LoVo (cell line): ENCODE results near the gene PRSS2.

Source experiments
- DNase-seq: peaks from one replicate; pipeline ENCODE4 v3.0.0-alpha.2; 2016; ENCODE audit warnings: low spot score

PRSS2 gene

DNA sequence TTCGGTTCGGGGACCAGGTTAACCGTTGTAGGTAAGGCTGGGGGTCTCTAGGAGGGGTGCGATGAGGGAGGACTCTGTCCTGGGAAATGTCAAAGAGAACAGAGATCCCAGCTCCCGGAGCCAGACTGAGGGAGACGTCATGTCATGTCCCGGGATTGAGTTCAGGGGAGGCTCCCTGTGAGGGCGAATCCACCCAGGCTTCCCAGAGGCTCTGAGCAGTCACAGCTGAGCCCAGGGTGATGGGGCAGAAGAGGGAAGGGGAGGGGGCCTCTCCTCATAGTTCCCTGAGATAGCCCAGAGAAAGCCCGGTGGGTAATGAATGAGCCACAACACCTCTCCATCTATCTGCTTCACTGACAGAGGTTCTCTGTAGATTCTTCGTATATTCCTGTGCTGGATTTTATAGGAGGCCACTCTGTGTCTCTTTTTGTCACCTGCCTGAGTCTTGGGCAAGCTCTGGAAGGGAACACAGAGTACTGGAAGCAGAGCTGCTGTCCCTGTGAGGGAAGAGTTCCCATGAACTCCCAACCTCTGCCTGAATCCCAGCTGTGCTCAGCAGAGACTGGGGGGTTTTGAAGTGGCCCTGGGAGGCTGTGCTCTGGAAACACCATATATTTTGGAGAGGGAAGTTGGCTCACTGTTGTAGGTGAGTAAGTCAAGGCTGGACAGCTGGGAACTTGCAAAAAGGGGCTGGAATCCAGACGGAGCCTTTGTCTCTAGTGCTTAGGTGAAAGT, 16.4 kb downstream of the PRSS2 start:
- DNase-seq: no peak

DNA sequence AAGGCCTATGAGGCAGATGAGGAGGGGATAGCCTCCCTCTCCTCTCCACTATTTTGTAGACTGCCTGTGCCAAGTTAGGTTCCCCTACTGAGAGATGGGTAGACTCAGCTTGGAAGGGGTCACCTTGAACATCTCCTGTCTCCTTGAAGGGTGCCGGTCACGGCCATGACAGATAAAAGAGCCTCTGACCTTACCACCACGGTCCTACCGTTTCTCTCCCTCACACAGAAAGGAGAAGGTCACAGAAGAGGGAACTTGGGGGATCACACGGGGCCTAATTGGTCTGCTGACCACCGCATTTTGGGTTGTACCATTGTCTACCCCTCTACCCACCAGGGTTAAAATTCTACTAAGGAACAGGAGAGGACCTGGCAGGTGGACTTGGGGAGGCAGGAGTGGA, 17.0 kb downstream of the PRSS2 start:
- no peak for DNase-seq

DNA sequence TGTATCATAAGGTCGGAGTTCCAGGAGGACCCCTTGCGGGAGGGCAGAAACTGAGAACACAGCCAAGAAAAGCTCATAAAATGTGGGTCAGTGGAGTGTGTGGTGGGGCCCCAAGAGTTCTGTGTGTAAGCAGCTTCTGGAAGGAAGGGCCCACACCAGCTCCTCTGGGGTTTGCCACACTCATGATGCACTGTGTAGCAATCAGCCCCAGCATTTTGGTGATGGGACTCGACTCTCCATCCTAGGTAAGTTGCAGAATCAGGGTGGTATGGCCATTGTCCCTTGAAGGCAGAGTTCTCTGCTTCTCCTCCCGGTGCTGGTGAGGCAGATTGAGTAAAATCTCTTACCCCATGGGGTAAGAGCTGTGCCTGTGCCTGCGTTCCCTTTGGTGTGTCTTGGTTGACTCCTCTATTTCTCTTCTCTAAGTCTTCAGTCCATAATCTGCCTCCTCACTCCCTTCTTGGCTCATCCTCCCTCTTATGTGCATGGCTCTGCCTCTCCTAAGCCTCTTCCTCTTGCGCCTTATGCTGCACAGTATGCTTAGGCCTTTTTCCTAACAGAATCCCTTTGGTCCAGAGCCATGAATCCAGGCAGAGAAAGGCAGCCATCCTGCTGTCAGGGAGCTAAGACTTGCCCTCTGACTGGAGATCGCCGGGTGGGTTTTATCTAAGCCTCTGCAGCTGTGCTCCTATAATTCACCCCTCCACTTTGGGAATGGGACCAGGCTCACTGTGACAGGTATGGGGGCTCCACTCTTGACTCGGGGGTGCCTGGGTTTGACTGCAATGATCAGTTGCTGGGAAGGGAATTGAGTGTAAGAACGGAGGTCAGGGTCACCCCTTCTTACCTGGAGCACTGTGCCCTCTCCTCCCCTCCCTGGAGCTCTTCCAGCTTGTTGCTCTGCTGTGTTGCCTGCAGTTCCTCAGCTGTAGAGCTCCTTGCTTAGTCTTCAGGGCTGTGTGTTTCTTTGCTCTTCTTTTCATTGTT, 17.8 kb downstream of the PRSS2 start:
- DNase-seq: no peak

DNA sequence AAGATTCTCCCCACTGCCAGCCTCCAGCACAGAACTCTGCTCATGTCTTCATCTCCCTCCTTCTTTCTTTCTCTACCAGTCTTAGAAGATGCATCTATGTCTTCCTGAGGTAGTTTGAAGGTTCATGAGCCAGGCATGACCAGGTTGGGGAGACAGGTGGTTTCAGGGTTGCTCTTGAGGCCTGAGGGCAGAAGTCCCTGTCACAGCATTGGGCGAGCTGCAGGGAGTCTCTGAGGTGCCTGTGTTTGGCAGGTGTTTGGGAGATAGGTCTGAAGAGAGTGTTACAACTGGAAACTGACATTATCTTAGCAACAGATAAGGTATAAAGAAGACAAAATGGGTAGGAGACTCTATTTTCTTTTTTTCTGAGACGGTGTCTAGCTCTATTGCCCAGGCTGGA, 18.7 kb downstream of the PRSS2 start:
- no peak for DNase-seq

DNA sequence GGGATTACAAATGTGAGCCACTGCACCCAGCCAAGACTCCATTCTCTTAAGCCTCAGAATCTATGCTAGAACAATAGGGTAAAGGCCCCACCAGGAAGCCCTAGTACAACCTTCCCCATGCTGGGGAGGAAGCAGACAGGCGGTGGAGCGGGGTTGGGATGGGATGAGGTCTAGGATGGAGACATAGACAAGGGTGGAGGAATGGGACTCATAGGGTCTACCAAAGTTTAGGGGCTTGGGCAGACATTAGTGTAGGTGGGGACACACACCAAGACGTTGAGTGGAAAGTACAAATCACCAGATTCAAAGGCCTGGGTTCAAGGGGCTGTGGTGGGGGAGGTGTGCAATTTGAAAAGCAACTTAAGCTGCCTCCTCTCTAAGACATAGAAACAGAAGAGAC, 19.3 kb downstream of the PRSS2 start:
- no peak for DNase-seq

DNA sequence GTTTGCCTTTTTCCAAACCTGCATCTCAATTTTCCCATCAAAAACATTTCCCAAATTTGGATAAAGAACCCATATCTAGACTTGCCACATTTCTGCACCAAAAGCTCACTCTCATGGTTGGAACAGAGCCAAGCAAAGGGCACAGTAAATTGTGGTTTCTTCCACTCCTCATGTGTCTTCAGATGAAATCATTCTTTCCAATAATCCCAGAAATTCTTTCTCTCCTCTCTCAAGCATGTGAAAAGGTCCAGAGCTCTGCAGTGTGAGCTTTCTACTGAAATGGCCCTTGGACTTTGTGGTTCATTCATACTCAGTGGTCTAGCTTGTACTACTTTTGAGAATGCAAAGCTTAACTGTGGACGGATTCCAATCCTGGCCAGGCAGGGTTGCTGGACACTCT, 19.8 kb downstream of the PRSS2 start:
- DNase-seq: no peak

DNA sequence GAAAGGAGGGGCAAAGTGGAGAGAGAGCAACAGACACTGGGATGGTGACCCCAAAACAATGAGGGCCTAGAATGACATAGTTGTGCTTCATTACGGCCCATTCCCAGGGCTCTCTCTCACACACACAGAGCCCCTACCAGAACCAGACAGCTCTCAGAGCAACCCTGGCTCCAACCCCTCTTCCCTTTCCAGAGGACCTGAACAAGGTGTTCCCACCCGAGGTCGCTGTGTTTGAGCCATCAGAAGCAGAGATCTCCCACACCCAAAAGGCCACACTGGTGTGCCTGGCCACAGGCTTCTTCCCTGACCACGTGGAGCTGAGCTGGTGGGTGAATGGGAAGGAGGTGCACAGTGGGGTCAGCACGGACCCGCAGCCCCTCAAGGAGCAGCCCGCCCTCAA, 20.7 kb downstream of the PRSS2 start:
- no peak for DNase-seq

DNA sequence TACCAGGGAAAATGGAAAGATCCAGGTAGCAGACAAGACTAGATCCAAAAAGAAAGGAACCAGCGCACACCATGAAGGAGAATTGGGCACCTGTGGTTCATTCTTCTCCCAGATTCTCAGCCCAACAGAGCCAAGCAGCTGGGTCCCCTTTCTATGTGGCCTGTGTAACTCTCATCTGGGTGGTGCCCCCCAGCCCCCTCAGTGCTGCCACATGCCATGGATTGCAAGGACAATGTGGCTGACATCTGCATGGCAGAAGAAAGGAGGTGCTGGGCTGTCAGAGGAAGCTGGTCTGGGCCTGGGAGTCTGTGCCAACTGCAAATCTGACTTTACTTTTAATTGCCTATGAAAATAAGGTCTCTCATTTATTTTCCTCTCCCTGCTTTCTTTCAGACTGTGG, 21.4 kb downstream of the PRSS2 start:
- DNase-seq: no peak

DNA sequence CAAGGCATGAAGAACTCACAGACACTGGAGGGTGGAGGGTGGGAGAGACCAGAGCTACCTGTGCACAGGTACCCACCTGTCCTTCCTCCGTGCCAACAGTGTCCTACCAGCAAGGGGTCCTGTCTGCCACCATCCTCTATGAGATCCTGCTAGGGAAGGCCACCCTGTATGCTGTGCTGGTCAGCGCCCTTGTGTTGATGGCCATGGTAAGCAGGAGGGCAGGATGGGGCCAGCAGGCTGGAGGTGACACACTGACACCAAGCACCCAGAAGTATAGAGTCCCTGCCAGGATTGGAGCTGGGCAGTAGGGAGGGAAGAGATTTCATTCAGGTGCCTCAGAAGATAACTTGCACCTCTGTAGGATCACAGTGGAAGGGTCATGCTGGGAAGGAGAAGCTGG, 21.8 kb downstream of the PRSS2 start:
- no peak for DNase-seq

DNA sequence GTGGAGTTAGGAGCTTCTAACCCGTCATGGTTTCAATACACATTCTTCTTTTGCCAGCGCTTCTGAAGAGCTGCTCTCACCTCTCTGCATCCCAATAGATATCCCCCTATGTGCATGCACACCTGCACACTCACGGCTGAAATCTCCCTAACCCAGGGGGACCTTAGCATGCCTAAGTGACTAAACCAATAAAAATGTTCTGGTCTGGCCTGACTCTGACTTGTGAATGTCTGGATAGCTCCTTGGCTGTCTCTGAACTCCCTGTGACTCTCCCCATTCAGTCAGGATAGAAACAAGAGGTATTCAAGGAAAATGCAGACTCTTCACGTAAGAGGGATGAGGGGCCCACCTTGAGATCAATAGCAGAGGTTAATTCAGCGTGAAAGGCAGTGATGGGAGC, 22.4 kb downstream of the PRSS2 start:
- DNase-seq: no peak

DNA sequence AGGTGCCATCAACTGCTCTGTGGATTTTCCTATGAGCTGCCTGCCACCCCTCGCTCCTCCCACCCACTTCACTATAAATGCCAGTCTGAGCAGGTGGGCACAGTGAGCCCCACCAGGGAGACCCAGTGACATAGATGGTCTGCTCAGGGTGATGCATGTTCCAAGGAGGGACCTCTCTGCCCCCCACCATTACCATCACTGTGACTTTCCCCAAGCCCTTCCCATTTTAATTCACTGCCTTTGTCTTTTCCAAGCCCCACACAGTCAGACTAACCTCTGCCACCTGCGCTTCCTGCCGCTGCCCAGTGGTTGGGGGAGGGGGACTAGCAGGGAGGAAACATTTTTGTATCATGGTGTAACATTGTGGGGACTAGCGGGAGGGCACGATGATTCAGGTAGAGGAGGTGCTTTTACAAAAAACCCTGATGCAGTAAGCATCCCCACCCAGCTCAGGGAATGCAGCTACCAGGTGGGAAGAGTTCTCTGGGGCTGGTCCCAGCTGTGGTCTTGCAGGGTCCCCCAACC, 24.6 kb downstream of the PRSS2 start:
- no peak for DNase-seq

DNA sequence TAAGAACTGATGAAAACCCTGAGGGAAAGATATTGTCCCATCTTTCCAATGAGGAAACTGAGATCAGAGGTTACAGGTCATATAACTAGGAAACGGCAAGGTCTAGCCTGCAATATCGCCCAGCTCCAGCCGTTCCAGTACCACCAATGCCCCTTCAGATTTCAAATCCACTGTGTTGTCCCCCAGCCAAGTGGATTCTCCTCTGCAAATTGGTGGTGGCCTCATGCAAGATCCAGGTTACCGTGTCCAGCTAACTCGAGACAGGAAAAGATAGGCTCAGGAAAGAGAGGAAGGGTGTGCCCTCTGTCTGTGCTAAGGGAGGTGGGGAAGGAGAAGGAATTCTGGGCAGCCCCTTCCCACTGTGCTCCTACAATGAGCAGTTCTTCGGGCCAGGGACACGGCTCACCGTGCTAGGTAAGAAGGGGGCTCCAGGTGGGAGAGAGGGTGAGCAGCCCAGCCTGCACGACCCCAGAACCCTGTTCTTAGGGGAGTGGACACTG, 25.3 kb downstream of the PRSS2 start:
- no peak for DNase-seq

DNA sequence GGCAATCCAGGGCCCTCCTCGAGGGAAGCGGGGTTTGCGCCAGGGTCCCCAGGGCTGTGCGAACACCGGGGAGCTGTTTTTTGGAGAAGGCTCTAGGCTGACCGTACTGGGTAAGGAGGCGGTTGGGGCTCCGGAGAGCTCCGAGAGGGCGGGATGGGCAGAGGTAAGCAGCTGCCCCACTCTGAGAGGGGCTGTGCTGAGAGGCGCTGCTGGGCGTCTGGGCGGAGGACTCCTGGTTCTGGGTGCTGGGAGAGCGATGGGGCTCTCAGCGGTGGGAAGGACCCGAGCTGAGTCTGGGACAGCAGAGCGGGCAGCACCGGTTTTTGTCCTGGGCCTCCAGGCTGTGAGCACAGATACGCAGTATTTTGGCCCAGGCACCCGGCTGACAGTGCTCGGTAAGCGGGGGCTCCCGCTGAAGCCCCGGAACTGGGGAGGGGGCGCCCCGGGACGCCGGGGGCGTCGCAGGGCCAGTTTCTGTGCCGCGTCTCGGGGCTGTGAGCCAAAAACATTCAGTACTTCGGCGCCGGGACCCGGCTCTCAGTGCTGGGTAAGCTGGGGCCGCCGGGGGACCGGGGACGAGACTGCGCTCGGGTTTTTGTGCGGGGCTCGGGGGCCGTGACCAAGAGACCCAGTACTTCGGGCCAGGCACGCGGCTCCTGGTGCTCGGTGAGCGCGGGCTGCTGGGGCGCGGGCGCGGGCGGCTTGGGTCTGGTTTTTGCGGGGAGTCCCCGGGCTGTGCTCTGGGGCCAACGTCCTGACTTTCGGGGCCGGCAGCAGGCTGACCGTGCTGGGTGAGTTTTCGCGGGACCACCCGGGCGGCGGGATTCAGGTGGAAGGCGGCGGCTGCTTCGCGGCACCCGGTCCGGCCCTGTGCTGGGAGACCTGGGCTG, 26.0 kb downstream of the PRSS2 start:
- no peak for DNase-seq

DNA sequence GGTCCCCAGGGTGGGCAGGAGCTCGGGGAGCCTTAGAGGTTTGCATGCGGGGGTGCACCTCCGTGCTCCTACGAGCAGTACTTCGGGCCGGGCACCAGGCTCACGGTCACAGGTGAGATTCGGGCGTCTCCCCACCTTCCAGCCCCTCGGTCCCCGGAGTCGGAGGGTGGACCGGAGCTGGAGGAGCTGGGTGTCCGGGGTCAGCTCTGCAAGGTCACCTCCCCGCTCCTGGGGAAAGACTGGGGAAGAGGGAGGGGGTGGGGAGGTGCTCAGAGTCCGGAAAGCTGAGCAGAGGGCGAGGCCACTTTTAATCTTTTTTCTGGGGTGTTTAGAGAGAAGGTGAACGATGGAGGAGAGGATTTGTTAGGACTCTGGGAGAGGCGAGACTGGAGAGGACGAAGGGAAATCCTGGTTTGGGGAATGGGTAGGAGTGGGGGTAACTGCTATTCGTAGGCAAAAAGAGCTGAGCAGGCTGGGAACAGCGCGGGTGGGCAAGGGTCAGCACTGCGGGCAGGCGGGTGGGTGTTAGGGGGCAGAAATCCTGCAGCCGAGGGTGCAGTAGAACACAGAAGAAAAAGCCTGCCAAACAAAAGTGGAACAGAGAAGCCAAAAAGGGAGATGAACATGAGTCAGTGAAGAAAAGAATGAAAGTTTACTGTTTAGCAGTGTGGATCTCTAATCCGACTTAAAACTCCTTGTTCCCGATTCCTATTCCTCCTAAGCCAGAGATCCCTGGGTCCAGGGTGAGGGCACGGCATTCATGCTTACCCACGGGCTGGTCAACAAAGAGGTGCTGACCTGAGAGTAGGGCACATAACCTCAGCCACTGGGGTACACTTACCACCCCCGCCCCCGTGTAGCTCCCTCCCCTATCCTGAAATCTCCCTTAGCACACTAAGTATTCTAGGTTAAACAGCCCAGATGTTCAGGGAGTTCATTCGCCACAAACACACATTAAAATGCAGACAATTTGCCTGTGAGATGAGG, 26.9 kb downstream of the PRSS2 start:
- DNase-seq: no peak

DNA sequence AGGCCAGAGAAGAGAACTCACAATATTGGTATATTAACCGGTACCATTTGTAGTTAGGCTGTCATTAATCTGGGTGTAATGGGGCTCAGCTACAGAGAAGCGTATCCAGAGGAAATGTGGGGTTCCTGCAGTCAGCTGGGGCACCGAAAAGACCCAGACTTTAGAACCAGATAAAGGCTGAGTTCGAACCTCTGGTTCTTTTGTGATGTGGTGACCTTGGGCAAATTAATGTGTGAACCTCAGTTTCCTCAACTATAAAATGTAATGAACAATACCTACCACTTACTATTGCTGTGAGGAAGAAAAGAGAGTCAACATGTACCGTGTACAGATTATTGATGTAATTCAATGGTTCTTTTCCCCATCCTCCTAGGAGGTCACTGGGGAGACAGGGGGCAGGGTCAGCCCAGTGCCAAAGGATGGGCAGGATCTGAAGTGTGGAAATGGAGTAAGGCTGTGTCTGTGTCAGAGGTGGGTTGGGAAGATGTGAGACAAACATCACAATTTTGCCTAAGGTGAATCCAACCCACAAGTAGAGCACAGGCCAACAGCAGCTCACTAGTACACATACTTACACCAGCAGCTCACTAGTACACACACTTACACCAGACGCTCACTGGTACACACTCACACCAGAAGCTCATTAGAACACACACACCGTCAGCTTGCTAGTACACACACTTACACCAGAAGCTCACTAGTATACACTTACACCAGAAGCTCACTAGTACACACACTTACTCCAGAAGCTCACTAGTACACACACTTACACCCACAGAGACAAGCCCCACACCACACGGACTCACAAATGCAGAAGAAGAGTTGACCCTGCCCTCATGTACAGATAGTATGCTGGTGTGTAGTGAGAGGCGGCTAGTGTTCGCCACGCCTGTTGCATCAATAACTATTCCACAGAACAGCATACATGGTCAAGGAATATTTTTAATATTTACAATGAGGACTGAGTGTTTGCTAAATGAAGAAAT, 28.0 kb downstream of the PRSS2 start:
- DNase-seq: no peak

DNA sequence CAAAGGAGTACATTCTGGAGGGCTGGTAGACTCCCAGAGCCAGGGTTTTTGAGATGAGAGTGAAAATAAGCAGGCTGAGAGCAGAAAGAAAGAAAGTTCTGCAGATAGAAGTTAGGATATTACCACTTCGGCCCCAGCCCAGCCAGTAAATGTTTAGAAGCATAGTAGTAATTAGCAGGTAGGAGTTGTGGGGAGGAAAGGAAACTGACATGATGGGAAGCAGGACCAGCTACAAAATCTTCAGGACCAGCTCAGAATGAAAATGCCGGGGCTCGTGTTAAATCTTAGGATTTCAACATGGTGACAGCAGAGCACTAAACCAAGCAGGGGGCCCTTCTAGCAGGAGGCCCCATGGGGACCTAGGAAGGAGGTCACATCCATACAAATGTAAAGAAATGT, 28.7 kb downstream of the PRSS2 start:
- DNase-seq: no peak

DNA sequence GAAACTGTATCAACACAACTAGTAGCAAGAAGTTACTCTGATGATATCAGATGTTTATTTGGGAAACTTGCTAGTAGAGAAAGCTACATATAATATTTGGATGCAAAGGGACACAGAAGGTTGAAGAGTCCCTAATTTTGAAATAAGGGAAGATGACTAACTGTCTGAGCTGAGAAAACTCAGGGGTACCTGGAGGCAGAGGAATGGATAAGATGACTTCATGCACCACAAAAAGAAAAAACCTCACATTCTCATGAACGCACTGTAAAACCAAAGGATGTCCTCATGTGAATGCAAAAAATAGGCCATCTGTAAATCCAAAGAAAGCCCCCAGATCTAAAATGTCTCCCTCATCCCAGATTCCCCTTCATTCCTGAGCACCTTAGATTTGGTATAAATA, 29.3 kb downstream of the PRSS2 start:
- no peak for DNase-seq

DNA sequence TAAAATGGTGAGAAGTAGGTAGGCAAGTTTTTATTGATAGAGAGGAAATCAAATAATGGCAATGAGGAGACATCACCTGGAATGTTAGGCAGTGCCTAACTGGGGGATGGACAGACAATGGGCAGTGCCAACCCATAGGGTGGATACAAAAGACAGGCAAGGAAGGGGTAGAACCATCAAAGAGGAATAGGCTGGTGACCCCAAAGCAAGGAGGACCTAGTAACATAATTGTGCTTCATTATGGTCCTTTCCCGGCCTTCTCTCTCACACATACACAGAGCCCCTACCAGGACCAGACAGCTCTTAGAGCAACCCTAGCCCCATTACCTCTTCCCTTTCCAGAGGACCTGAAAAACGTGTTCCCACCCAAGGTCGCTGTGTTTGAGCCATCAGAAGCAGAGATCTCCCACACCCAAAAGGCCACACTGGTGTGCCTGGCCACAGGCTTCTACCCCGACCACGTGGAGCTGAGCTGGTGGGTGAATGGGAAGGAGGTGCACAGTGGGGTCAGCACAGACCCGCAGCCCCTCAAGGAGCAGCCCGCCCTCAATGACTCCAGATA, 30.0 kb downstream of the PRSS2 start:
- DNase-seq: no peak
